Stimulated activated CD4-positive, alpha-beta T cell treated with anti-CD3 and anti-CD28 coated beads, Interleukin-2, amount 100 ng/mL, for 24 hours (primary cell): Measurements from ENCODE around the gene TBC1D21.
"Not testable (repeated sequence)": the region's sequence is repeated elsewhere in the genome, so short reads cannot be mapped to it uniquely, and the experiment has no call there.

Source experiments
- DNase-seq, 2 donors: peaks; one replicate each; pipeline ENCODE4 v3.0.0-alpha.2; 2020

The TBC1D21 gene

DNA sequence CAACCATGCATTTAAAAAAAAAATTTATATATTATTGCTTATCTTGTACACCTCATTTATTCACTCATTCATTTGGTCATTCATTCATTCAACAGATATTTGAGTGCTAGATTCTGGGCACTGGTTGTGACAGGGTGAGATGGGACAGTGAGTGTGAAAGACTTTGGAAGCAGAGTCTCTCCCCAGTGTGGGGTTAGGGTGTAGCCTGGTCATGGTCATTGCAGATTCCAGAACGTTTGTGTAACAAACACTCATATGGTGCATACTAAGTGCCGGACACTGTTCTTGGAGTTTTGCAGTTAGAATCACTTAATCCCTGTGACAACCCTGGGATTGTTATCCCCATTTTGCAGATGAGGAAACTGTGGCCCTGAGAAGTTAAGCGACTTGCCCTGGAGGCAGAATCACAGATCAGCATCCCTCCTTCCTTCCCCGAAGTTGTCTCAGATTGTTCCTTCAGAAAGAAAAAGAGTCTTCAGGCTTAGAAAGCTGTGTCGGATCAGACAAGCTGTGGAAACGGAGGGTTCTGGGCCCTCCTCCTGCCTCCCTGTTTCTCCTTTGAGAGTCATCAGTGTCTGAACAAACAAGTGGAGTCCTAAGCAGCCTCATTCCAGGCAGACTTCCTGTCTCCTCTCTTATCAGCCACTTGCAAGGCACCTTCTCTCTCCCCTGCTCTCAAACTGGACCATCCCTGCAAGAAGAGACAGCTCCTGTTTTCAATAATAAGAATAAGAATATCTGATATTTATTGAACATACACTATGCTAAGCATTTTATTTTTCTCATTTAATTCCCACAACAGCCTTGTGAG lies 59.2 kb downstream of the TBC1D21 start:
- no peak for DNase-seq

DNA sequence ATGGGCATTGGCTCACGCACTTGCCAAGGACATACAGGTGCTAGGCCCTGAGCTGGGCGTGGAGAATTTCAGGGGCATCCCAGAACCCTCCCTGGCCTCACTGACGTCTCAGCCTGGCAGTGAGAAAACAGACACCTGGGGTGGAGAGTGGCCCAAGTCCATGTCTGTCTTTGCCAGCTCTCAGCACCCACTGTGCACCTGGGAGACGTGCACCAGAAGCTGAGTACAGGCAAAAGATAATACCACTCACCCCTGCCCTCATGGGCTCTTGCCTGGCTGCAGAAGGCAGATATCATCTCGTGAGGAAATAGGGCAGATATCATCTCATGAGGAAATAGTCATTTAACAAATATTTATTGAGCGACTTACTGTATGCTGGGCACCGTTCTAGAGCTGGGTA lies 60.9 kb downstream of the TBC1D21 start:
- no peak for DNase-seq

DNA sequence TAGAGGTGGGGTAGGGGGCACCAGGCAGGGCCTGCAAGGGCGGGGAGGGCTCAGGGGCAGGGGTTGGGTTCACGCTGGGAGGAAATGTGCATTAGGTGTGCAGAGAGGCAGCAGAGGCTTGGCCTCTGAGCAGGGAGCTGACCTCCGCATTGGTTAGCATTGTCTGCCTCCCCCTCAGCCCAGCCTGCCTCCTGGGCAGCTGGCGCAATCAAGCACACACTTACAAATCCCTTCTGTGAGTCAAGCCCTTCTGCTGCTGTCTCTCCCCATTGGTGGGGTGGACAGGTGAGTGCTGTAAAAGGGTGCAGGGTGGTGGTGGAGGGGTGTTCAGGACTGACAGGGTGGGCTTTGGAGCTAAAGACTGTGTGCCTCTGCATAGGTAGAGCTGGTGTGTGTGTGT lies 62.2 kb downstream of the TBC1D21 start:
- DNase-seq = no peak

DNA sequence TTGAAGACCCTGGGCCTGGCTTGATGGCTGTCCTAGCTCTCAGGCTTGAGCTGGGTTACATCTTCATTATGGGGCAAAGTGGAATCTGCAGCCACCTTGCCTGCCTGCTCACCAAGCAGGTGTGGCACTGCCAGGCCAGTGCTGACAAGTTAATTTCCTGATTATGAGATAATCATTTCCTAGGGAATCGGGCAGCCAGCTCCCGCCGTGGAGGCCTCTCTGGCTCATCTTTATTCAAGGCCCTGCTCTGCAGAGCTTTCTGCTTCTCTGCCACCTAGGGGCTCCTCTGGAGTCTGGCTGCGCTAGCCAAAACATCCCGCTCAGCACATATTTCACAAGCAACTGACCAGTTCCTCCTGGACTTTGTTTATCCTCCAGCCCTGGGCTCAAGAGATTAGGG lies 62.8 kb downstream of the TBC1D21 start:
- no peak for DNase-seq

DNA sequence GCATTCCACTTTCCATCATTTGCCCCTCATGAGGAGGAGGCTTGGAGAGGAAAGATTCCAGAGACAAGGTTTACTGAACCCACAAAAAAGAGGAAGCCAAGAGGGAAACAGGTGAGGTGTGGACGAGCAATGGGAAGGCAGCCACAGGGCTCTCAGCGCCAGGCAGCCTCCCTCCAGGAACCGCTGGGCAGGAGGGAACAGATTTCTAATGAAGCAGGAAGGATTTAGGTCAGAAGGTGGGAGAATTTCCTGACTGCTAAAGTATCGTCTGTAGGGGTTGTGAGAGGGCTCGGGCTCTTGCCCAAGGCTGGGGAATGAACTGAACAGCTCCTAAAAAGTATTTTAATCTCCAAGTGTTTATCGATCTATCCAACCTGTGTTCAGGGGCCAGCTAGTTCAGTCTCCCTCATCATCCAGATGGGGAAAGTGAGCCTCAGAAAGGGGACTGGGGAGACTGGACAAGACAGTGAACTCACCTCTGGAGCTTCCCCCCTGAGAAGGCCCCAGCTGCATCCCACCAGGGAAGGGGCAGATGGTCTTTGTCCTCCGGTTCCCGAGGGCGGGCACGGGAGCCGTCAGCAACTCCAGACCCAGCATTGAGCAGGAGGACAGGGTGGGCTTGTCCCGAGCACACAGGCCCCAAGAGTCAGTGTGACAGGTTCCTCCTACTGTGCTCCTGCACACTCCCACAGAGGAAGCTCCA lies 63.4 kb downstream of the TBC1D21 start:
- DNase-seq = no peak

DNA sequence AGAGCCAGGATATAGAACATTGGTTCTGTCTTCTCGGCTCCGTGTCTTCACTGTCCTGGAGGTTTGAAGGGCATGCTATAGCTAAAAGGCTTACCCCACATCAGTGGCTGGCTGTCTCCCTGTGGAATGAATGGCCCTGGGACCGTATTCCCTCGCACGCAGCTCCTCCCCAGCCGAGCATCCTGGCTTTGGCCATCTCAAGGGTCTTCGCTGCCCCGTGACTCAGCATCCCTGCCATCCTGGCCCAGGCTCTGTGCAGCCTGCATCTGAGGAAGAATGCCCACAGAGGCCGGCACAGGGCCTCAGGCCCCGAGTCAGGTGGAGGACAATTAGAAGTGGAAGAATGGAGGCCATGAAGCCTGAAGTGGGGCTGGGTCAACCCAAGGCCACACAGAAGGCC lies 63.9 kb downstream of the TBC1D21 start:
- DNase-seq = no peak

DNA sequence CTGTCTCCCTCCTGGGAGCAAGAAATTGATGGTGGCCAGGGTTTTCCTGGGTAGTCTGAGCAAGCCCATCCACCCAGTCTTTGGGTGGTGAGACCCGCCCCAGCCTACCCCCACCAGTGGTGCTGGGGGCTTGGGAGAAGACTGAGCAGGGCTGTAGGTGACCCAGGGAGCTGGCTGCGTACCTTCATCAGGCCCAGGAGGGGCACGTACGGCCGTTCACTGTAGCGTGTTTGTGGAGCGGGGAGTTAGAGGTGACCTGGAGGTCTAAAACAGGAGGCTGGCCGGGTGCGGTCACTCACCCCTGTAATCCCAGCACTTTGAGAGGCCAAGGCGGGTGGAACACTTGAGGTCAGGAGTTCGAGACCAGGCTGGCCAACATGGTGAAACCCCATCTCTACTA lies 64.4 kb downstream of the TBC1D21 start:
- no peak for DNase-seq

DNA sequence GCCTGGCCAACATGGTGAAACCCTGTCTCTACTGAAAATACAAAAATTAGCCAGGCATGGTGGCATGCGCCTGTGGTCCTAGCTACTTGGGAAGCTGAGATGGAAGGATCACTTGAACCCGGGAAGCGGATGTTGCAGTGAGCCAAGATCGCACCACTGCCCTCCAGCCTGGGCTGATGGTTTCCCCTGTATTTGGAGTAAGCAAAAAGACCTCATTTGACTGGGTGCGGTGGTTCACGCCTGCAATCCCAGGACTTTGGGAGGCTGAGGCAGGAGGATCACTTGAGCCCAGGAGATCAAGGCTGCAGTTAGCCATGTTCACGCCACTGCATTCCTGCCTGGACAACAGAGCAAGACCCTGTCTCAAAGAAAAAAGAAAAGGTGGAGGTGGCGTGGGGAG lies 65.2 kb downstream of the TBC1D21 start:
- DNase-seq = not testable (repeated sequence)
